ENCODE measurements around the gene CSTF3. TPM values are rescaled to one million over a fixed set of nuclear protein-coding genes. Genes with fewer than 3 reads are reported as not detected.
A peak's percentile ranks its signal among the peaks of the same experiment; 100 is the strongest.

The CSTF3 gene
- polyA plus RNA-seq, 1 experiment = 38.6 TPM

DNA sequence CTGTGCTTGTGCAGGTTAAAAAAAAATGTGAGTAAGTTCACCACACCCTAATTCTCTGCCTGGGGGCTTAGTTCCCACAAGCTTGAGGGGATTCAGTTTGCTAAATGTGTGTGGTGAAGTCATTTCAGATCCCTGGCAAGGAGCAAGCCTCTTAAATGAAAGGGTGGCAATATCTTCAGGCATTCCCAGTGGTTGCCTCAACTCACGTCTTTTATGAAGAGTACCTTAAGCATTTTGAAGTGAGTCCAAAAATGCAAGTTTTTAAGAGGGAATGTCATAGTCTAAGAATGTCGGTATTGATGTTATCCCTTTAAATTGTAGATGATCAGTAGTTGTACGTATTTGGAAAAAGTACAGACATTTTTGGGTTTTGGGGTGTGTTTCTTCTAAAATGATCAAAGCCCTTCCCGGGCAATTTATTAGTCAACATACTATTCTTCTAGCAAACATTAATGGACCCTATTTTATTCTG, 117.0 kb downstream of the CSTF3 start:
- no peak overlapping the region for H3K4me3 ChIP-seq (ENCODE audit: low read depth, low read length)
- POLR2A ChIA-PET = no interaction called here
- no peak overlapping the region for H3K27ac ChIP-seq (ENCODE audit: low read depth, low read length)
- TF ChIP-seq, protein P1, sequence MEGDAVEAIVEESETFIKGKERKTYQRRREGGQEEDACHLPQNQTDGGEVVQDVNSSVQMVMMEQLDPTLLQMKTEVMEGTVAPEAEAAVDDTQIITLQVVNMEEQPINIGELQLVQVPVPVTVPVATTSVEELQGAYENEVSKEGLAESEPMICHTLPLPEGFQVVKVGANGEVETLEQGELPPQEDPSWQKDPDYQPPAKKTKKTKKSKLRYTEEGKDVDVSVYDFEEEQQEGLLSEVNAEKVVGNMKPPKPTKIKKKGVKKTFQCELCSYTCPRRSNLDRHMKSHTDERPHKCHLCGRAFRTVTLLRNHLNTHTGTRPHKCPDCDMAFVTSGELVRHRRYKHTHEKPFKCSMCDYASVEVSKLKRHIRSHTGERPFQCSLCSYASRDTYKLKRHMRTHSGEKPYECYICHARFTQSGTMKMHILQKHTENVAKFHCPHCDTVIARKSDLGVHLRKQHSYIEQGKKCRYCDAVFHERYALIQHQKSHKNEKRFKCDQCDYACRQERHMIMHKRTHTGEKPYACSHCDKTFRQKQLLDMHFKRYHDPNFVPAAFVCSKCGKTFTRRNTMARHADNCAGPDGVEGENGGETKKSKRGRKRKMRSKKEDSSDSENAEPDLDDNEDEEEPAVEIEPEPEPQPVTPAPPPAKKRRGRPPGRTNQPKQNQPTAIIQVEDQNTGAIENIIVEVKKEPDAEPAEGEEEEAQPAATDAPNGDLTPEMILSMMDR (IDR thresholded peaks at IDR 0.05; ENCODE audit: low read depth, low read length) = no peak
- peaks cover 12% of the 10 kb centered on the region for H3K9me3 ChIP-seq (ENCODE audit: control insufficient read depth, insufficient read depth, low read length)
- no peaks in the 10 kb centered on the region for H3K27me3 ChIP-seq (ENCODE audit: control insufficient read depth, insufficient read depth, low read length)
- CTCF ChIA-PET = no interaction called here
- DNase-seq (ENCODE audit: low read depth, low spot score) = no peak

DNA sequence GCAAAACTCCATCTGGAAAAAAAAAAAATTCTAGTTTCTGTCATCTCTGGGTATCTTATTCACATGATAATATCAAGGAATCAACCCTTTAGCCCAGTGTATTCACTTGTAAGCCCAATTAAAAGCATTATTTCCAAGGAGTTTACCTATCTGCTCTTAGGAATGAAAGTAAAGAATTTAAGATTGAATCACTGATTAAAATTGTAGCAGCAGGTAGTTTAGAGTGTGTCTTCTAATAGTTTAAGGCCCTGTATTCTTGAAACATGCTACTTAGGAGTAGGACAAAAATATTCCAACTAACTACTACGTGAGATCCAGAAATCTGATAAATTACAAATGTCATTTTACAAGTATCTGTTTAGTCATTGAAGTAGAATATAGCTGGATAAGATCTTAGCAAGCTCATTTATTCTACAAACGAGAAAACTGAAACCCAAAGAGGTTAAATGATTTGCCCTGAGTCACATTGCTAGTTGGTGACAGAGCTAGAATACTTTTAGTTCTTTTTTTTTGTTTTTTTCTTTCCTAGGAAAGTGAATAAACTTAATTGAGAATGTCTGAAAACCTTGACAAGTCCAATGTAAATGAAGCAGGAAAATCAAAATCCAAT, 118.0 kb downstream of the CSTF3 start:
- TF ChIP-seq, protein P1 (IDR thresholded peaks at IDR 0.05; ENCODE audit: low read depth, low read length) = no peak
- no peak for DNase-seq (ENCODE audit: low read depth, low spot score)
- Histone ChIP-seq H3K9me3 (ENCODE audit: control insufficient read depth, insufficient read depth, low read length) (peaks cover 12% of the 10 kb centered on the region), H3K27me3 (ENCODE audit: control insufficient read depth, insufficient read depth, low read length) (no peaks in the 10 kb centered on the region), H3K4me3 (ENCODE audit: low read depth, low read length) (no peak overlapping the region), H3K27ac (ENCODE audit: low read depth, low read length) (no peak overlapping the region)
- ChIA-PET CTCF (no interaction called here), POLR2A (no interaction called here)

DNA sequence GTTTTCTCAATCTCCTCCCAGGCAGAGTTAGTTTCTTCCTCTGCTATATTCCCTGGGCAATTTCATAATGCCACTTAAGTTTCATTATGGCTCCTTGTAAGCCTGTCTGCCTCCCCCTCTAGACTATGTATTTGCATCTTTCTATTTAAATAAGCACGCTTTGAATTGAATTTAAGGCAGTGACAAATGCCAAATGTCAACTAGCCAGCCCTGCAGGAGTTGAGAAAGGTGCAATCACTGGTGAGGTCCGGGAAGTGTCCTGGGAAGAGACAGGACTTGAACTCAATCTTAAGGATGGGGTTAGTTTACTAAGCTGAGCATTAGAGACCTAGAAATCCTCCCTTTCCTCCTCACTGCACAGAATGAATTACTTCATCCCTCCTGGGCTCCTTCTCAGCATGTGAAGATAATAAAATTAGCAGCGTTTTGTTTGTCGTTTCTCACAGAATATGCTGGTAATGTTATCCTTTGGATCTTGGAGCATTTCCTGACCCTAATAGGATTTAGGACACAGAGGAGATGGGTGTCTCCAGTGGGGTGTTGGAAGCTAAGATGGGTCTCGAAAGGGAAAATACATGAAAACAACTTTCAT, 120.3 kb downstream of the CSTF3 start:
- H3K4me3 ChIP-seq (ENCODE audit: low read depth, low read length) = peak overlapping the region; percentile 82
- DNase-seq (ENCODE audit: low read depth, low spot score) = no peak
- no peak overlapping the region for H3K27ac ChIP-seq (ENCODE audit: low read depth, low read length)
- H3K9me3 ChIP-seq (ENCODE audit: control insufficient read depth, insufficient read depth, low read length) = peaks cover 11% of the 10 kb centered on the region
- TF ChIP-seq, protein P1 (IDR thresholded peaks at IDR 0.05; ENCODE audit: low read depth, low read length) = no peak
- H3K27me3 ChIP-seq (ENCODE audit: control insufficient read depth, insufficient read depth, low read length) = no peaks in the 10 kb centered on the region
- CTCF ChIA-PET = no interaction called here
- POLR2A ChIA-PET = interaction anchor here (1.1 to 2.2 kb wide), 3 partner anchors 12 to 66 kb away, joined by 3 to 19 read pairs (median 7); partner anchors contain the start of gene DEPDC7

DNA sequence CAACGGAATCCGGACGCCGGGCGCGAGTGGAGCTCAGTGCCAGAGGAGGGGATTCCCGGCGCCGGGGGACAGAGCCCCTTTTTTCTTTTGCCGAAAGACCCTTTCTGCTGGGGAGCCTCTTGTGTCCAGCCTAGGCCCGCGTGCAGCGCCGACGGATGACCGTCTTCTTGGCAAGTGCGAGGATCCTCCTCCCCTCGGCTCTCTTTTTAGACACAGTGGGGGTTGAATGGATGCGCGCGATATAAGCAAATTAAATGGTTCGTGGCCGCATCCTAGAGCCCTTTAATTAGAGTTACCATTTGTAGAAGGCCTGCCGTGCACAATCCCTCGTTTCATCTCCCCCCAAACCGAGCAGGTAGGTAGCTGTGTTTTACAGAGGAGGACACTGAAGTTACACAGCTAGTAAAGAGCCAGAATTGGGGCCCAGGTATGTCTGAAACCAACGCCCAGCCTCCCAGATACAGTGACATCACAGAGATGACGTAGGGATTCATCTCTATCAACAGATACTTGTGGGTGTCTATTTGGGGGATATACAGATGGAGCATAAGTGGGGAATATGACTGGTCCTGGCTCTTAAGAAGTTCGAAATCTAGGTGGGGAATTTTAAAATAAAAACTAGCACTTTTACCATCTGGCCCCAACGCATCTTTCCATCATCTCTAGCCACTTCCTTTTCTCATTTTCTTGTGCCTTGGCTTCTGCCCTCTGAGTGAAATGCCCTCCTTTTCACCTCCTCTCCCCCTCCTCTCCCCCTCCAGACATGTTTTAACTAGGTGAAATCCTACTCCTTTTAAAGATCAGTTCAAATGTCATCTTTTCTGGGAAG, 121.0 kb downstream of the CSTF3 start:
- Histone ChIP-seq H3K27ac (ENCODE audit: low read depth, low read length) (peak overlapping the region; percentile 99), H3K27me3 (ENCODE audit: control insufficient read depth, insufficient read depth, low read length) (no peaks in the 10 kb centered on the region), H3K9me3 (ENCODE audit: control insufficient read depth, insufficient read depth, low read length) (peaks cover 4% of the 10 kb centered on the region), H3K4me3 (ENCODE audit: low read depth, low read length) (peak overlapping the region; percentile 82)
- DNase-seq (ENCODE audit: low read depth, low spot score) = no peak
- POLR2A ChIA-PET = interaction anchor here (0.6 to 2.2 kb wide), 12 partner anchors 12 to 771 kb away, joined by 3 to 19 read pairs (median 4); partner anchors contain the start of gene DEPDC7
- TF ChIP-seq, protein P1 (IDR thresholded peaks at IDR 0.05; ENCODE audit: low read depth, low read length) = no peak
- CTCF ChIA-PET = interaction anchor here (0.5 to 1.6 kb wide), 6 partner anchors 7 to 211 kb away, joined by 3 to 7 read pairs (median 4); no protein-coding TSS in a partner anchor

Measured in AG04450 (cell line).